ENCODE results near the gene TGFB2.

Gene TGFB2

GRCh38 chr1:218364028-218364710 is 19.0 kb downstream of the TGFB2 start:
- DNase-seq, result no peak

- no peak for DNase-seq
Observed at GRCh38 chr1:218365226-218365999, 20.3 kb downstream of the TGFB2 start.

DNA sequence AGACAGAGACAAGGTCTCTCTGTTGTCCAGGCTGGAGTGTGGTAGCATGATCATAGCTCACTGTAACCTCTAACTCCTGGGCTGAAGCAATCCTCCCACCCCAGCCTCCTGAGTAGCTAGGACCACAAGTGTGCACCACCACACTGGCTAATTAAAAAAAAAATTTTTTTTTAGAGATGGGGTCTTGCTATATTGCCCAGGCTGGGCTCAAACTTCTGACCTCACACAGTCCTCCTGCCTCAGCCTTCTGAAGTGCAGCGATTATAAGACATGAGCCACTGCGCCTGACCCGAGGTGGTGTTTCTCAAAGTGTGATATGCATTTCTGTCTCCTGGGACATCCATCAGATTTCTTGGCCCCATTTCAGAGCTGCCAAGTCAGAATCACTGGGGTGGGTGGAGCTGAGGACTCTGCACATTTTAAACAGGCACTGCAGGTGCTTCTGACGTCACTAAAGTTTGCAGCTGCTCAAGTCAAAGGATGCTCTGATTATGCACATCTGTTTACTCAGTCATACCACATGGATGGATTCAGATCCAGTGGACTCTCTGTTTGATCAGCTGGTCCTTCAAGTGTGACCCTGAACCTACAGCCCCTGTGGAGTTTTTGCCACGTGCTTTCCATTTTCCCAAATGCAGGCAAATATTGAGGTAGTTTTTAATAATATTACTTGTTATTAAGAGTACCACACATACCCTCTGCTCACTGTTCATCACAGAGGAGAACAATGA is 21.4 kb downstream of the TGFB2 start:
- no peak for DNase-seq

DNA sequence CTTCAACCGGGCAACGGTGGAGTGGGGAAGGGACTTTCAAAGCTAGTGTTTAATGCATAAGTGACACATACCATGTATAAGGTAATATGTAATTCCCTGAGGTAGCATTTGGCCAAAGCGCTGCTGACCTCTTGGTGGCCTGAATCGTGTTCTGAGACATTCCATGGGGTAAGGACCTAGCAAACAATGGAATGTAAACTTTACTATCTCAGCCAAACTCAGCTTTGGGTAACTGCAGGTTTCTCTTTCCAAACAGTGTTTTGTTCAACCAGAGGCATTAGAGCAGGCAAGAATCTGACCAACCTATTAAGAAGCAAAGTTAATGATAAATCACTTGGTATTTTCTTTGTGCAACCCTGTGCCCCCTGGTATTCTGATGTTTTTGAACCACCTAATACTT is 22.0 kb downstream of the TGFB2 start:
- DNase-seq, result no peak

- no peak for DNase-seq
Observed at GRCh38 chr1:218368686-218369085, 23.6 kb downstream of the TGFB2 start.

GRCh38 chr1:218369688-218370511 is 24.8 kb downstream of the TGFB2 start:
- DNase-seq, result no peak

GRCh38 chr1:218371927-218372672 is 27.0 kb downstream of the TGFB2 start:
- no peak for DNase-seq

GRCh38 chr1:218374401-218375353 is 29.5 kb downstream of the TGFB2 start:
- no peak for DNase-seq

GRCh38 chr1:218376722-218377121 is 31.6 kb downstream of the TGFB2 start:
- DNase-seq, result no peak

DNA sequence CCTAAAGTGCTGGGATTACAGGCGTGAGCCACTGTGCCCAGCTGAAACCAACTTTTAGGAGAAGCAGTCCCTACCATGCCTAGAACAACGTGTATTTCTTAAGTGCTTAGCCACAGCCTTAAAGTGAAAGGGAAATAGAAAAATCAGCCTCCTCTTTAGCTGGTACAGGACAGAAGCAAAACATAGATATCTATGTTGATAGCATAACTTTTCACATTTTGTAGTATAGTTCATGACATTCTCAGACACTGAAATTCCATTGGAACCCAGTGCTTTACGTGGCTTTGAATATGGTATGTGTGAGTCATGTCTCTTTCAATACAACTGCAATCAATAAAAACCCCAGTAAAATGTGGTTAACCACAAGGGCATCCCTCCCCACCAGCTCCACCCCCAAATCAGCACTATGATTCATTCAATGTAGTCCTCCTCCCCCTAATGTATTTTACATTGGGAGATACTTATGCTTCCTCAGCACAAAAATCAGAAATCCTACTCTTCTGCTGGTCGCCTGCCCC is 32.1 kb downstream of the TGFB2 start:
- DNase-seq, result peak; percentile 36

DNA sequence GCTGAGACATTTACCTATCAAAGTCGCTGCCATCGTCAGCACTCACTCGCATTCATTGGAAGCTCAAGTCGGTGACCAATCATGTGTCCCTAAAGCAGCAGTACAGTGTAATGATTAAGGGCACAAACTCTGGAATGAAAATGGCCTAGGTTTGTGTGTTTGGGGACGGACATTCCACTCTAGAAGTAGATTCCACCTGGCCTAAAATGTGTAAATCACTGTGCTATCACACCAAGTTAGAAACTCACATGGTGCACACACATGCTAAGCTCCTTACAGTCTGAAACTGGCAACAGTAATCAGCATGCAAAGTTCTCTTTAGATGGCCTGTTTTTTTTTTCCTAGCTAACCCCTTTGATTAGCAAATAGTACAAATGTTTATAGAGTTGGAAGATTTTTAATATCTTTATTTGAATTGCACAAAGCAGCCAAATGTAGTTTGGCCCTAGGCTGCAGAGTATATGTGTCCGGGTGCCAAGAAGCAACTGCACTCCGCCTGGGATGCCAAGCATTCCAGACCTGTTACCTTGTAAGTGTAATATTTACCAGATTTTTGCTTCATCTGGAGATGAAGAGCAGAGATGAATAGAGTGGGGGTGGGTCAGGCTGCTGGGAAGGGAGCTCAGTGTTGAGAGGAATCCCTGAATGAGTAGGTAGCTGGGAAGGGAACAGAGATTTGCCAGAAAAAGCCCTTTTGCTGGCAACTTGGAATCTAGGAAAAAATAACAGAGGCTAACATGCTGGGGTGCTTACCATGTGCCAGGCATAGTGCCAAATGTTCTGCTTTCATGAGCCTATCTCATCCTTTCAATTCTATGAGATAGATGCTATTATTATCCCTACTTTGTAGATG is 35.2 kb downstream of the TGFB2 start:
- DNase-seq, result no peak

DNA sequence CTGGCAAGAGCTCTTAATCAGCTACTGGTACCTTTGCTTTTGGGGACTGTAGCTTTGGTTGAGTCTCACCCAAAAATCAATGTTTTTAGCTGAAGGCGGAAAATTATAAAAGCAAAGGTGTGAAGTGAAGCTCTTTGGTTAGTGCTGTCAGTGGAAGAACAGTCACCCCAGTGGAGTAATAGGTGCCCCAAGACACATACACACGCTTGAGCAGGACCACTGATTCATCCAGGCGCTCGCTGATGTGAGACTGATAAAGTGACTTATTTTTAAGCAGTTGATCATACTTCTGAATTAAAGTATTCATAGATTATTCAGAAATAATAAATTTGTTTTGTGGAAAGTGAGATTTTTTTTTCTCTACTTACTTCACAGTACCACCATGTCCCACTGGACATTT is 37.1 kb downstream of the TGFB2 start:
- DNase-seq, result no peak

GRCh38 chr1:218383051-218383450 is 37.9 kb downstream of the TGFB2 start:
- DNase-seq, result no peak

DNA sequence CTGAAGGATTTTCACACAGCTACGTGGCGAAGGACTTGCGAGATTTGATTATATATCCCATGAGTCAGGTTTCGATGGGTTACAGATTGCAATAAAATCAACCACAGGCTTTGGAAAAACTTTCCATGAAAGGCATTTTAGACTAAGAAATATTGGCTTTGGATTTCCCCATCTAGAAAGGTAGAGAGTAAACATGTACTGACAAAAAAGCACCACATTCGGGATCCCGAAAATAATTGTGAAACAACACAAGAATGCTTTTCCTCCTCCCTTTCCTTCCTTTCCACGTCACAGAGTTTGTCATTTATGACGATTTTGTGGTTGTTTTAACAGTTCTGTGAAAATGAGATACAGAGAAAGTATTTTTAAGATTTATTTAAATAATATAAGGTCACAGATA is 38.5 kb downstream of the TGFB2 start:
- no peak for DNase-seq

DNA sequence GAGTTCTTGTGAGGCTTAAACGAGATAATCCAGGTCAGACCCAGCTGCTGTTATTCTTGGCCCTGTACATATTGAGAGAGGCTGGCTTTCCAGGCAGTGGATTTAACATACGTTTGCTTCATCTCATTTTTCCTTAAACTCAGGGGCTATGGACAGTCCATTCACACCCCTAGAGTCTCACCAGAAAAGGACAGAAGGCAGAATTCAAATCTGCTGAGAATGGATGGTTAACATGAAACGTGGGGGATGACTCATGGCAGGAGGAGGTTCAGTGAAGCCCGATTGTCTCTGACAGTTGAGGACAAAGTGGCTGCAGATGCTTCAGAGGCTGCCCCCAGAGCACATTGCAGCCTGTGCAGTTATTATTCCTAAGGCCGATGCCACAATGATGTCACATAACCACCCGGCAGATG is 39.5 kb downstream of the TGFB2 start:
- no peak for DNase-seq

GRCh38 chr1:218388591-218388990 is 43.5 kb downstream of the TGFB2 start:
- DNase-seq, result no peak

GRCh38 chr1:218390618-218391017 is 45.5 kb downstream of the TGFB2 start:
- no peak for DNase-seq

GRCh38 chr1:218392780-218393179 is 47.6 kb downstream of the TGFB2 start:
- DNase-seq, result no peak

- DNase-seq, result no peak
Observed at GRCh38 chr1:218394416-218394815, 49.3 kb downstream of the TGFB2 start.

- no peak for DNase-seq
Observed at GRCh38 chr1:218394989-218395388, 49.9 kb downstream of the TGFB2 start.

Measured in CD4-positive, alpha-beta T cell treated with Interleukin-21 for 1 hour (primary cell).